GM23338 (cell line): ENCODE data around the gene IZUMO3. TPM values are rescaled to one million over a fixed set of nuclear protein-coding genes. Genes with fewer than 3 reads are reported as not detected.

Experiments
- ATAC-seq: fragments of 200-7000 bp; cut with Tn5 transposase; 3 replicates; pipeline ENCODE4 v1.9.1; 2020
- DNase-seq: peaks from one replicate; pipeline ENCODE4 v3.0.0-alpha.2; 2015; ENCODE audit warnings: low spot score
- H2AFZ ChIP-seq: fragments of 200-600 bp; sonication (generic); 2 replicates; pipeline ENCODE4 v1.8.0; 2016; ENCODE audit warnings: antibody characterized with exemption, mild to moderate bottlenecking, moderate library complexity
- H3F3A ChIP-seq: fragments of 200-600 bp; sonication (generic); replicated peaks from 2 replicates; pipeline ENCODE4 v1.8.0; 2017; ENCODE audit warnings: antibody characterized with exemption, mixed run types, low read depth
- H3K27ac ChIP-seq: fragments of 200-600 bp; sonication (generic); 2 replicates; pipeline ENCODE4 v1.6.1; 2016; ENCODE audit warnings: low read depth
- H3K27me3 ChIP-seq: fragments of 200-600 bp; sonication (generic); 2 replicates; pipeline ENCODE4 v1.8.0; 2016; ENCODE audit warnings: mild to moderate bottlenecking, mixed run types, moderate library complexity; ENCODE audit not compliant: insufficient read depth
- H3K36me3 ChIP-seq: fragments of 200-600 bp; sonication (generic); 2 replicates; pipeline ENCODE4 v1.8.0; 2016; ENCODE audit warnings: mild to moderate bottlenecking; ENCODE audit not compliant: insufficient read depth
- H3K4me1 ChIP-seq: fragments of 200-600 bp; sonication (generic); 2 replicates; pipeline ENCODE4 v1.8.0; 2016; ENCODE audit warnings: mild to moderate bottlenecking, moderate library complexity; ENCODE audit not compliant: insufficient read depth
- H3K4me2 ChIP-seq: fragments of 200-600 bp; sonication (generic); 2 replicates; pipeline ENCODE4 v1.7.1; 2017; ENCODE audit warnings: mixed run types
- H3K4me3 ChIP-seq: fragments of 200-600 bp; sonication (generic); 2 replicates; pipeline ENCODE4 v1.6.1; 2016; ENCODE audit warnings: mixed run types
- H3K79me2 ChIP-seq: fragments of 200-600 bp; sonication (generic); replicated peaks from 2 replicates; pipeline ENCODE4 v1.8.0; 2017; ENCODE audit warnings: mild to moderate bottlenecking; ENCODE audit not compliant: insufficient read depth
- H3K9me2 ChIP-seq: fragments of 200-600 bp; sonication (generic); 2 replicates; pipeline ENCODE4 v1.8.0; 2017; ENCODE audit not compliant: insufficient read depth
- H4K20me1 ChIP-seq: fragments of 200-600 bp; sonication (generic); replicated peaks from 2 replicates; pipeline ENCODE4 v1.8.0; 2017; ENCODE audit warnings: mild to moderate bottlenecking; ENCODE audit not compliant: insufficient read depth
- H3K27ac Mint-ChIP-seq: 2 replicates; pipeline ENCODE4 v1.8.0; 2020; ENCODE audit warnings: inconsistent platforms, mild to moderate bottlenecking, moderate library complexity, mixed read lengths
- H3K27me3 Mint-ChIP-seq: 3 replicates; pipeline ENCODE4 v1.8.0; 2022; ENCODE audit warnings: low read depth, mild to moderate bottlenecking, moderate library complexity, mixed read lengths, inconsistent platforms; ENCODE audit not compliant: insufficient read depth, poor library complexity
- H3K36me3 Mint-ChIP-seq: 3 replicates; pipeline ENCODE4 v1.8.0; 2021; ENCODE audit warnings: low read depth, mild to moderate bottlenecking, inconsistent platforms, moderate library complexity, mixed read lengths
- H3K4me1 Mint-ChIP-seq: 3 replicates; pipeline ENCODE4 v1.8.0; 2020; ENCODE audit warnings: mild to moderate bottlenecking, inconsistent platforms, mixed read lengths
- H3K4me3 Mint-ChIP-seq: 3 replicates; pipeline ENCODE4 v1.8.0; 2021; ENCODE audit warnings: moderate library complexity, mild to moderate bottlenecking, inconsistent platforms, mixed read lengths
- H3K9me3 Mint-ChIP-seq: 3 replicates; pipeline ENCODE4 v1.8.0; 2020; ENCODE audit warnings: moderate library complexity, mild to moderate bottlenecking, inconsistent platforms, mixed read lengths
- CREB1 ChIP-seq: fragments of 250-450 bp; sonication (Bioruptor Pico); IDR thresholded peaks from 2 replicates; pipeline ENCODE4 v1.5.0; 2020; ENCODE audit warnings: low read depth, mild to moderate bottlenecking, moderate library complexity
- ETS1 ChIP-seq: IDR thresholded peaks from 2 replicates; pipeline ENCODE4 v1.6.1; 2016; ENCODE audit warnings: antibody characterized with exemption
- EZH2 ChIP-seq: fragments of 200-600 bp; sonication (generic); IDR thresholded peaks from one replicate; pipeline ENCODE4 v1.8.0; 2017; ENCODE audit warnings: antibody characterized with exemption, mild to moderate bottlenecking, low read depth; ENCODE audit not compliant: unreplicated experiment
- EZH2phosphoT487 ChIP-seq: fragments of 200-600 bp; sonication (generic); IDR thresholded peaks from one replicate; pipeline ENCODE4 v1.8.1; 2018; ENCODE audit warnings: antibody characterized with exemption; ENCODE audit not compliant: unreplicated experiment
- JUNB ChIP-seq: IDR thresholded peaks from one replicate; pipeline ENCODE4 v1.6.1; 2016; ENCODE audit warnings: antibody characterized with exemption; ENCODE audit not compliant: unreplicated experiment
- NANOG ChIP-seq: IDR thresholded peaks from 2 replicates; pipeline ENCODE4 v1.6.1; 2016; ENCODE audit warnings: antibody characterized with exemption, borderline replicate concordance
- POLR2AphosphoS5 ChIP-seq: IDR thresholded peaks from 2 replicates; pipeline ENCODE4 v1.6.1; 2016; ENCODE audit warnings: antibody characterized with exemption, low read depth
- ZNF331 ChIP-seq: fragments of 250-450 bp; sonication (Bioruptor Pico); IDR thresholded peaks from 2 replicates; pipeline ENCODE4 v1.5.0; 2020; ENCODE audit warnings: low read depth, mild to moderate bottlenecking, moderate library complexity
- polyA plus RNA-seq: library from polyadenylated mRNA; unstranded; fragments of >200 nt; fragmentation: Nextera tagmentation; extraction: Ambion mirVana; gene quantifications from 2 replicates; pipeline ENCODE4 v1.2.1, GENCODE V29; 2016
- total RNA-seq: library from RNA; depleted of rRNA; stranded (reverse); fragments of >200 nt; shearing (Covaris generic); gene quantifications from 2 replicates; pipeline ENCODE4 v1.2.3, GENCODE V29; 2014
- TF ChIP-seq, protein P1 (sequence below): fragments of 250-450 bp; sonication (Bioruptor Pico); IDR thresholded peaks from 2 replicates; pipeline ENCODE4 v1.5.0; 2020; ENCODE audit warnings: mild to moderate bottlenecking, moderate library complexity

IZUMO3 gene
- total and polyA plus RNA-seq, 2 experiments from 2014 or later = not detected

GRCh38 chr9:24582146-24583126 is 36.7 kb upstream of the IZUMO3 start:
- H4K20me1 ChIP-seq = no peaks in the 10 kb centered on the region
- TF ChIP-seq EZH2 (no peak), NANOG (no peak), CREB1 (CRISPR knock-in tag) (no peak), ETS1 (no peak), POLR2AphosphoS5 (no peak), ZNF331 (CRISPR knock-in tag) (no peak), JUNB (no peak), EZH2phosphoT487 (no peak)
- TF ChIP-seq, protein P1, sequence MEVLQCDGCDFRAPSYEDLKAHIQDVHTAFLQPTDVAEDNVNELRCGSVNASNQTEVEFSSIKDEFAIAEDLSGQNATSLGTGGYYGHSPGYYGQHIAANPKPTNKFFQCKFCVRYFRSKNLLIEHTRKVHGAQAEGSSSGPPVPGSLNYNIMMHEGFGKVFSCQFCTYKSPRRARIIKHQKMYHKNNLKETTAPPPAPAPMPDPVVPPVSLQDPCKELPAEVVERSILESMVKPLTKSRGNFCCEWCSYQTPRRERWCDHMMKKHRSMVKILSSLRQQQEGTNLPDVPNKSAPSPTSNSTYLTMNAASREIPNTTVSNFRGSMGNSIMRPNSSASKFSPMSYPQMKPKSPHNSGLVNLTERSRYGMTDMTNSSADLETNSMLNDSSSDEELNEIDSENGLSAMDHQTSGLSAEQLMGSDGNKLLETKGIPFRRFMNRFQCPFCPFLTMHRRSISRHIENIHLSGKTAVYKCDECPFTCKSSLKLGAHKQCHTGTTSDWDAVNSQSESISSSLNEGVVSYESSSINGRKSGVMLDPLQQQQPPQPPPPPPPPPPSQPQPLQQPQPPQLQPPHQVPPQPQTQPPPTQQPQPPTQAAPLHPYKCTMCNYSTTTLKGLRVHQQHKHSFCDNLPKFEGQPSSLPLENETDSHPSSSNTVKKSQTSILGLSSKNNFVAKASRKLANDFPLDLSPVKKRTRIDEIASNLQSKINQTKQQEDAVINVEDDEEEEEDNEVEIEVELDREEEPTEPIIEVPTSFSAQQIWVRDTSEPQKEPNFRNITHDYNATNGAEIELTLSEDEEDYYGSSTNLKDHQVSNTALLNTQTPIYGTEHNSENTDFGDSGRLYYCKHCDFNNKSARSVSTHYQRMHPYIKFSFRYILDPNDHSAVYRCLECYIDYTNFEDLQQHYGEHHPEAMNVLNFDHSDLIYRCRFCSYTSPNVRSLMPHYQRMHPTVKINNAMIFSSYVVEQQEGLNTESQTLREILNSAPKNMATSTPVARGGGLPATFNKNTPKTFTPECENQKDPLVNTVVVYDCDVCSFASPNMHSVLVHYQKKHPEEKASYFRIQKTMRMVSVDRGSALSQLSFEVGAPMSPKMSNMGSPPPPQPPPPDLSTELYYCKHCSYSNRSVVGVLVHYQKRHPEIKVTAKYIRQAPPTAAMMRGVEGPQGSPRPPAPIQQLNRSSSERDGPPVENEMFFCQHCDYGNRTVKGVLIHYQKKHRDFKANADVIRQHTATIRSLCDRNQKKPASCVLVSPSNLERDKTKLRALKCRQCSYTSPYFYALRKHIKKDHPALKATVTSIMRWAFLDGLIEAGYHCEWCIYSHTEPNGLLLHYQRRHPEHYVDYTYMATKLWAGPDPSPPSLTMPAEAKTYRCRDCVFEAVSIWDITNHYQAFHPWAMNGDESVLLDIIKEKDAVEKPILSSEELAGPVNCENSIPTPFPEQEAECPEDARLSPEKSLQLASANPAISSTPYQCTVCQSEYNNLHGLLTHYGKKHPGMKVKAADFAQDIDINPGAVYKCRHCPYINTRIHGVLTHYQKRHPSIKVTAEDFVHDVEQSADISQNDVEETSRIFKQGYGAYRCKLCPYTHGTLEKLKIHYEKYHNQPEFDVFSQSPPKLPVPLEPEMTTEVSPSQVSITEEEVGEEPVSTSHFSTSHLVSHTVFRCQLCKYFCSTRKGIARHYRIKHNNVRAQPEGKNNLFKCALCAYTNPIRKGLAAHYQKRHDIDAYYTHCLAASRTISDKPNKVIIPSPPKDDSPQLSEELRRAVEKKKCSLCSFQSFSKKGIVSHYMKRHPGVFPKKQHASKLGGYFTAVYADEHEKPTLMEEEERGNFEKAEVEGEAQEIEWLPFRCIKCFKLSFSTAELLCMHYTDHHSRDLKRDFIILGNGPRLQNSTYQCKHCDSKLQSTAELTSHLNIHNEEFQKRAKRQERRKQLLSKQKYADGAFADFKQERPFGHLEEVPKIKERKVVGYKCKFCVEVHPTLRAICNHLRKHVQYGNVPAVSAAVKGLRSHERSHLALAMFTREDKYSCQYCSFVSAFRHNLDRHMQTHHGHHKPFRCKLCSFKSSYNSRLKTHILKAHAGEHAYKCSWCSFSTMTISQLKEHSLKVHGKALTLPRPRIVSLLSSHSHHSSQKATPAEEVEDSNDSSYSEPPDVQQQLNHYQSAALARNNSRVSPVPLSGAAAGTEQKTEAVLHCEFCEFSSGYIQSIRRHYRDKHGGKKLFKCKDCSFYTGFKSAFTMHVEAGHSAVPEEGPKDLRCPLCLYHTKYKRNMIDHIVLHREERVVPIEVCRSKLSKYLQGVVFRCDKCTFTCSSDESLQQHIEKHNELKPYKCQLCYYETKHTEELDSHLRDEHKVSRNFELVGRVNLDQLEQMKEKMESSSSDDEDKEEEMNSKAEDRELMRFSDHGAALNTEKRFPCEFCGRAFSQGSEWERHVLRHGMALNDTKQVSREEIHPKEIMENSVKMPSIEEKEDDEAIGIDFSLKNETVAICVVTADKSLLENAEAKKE (CRISPR knock-in tag) = no peak

More at GRCh38 chr9:24582146-24583126, 36.7 kb upstream of the IZUMO3 start:
- ATAC-seq (no peak), DNase-seq (no peak)
- Histone ChIP-seq H3K36me3 (no peaks in the 10 kb centered on the region), H3K79me2 (no peaks in the 10 kb centered on the region), H3K4me3 (no peak overlapping the region), H3K9me2 (no peaks in the 10 kb centered on the region), H3K27ac (no peak overlapping the region), H3K4me2 (no peak overlapping the region), H3F3A (no peaks in the 10 kb centered on the region), H3K4me1 (peaks cover 8% of the 10 kb centered on the region; the same call in 1 of the 2 replicates), H2AFZ (peak overlapping the region; percentile 75; the same call in 1 of the 2 replicates), H3K27me3 (no peaks in the 10 kb centered on the region)
- no peak overlapping the region for H3K27ac Mint-ChIP-seq
- peaks cover 12% of the 10 kb centered on the region for H3K4me1 Mint-ChIP-seq
- no peak overlapping the region for H3K4me3 Mint-ChIP-seq
- H3K9me3 Mint-ChIP-seq = peaks cover 20% of the 10 kb centered on the region
- peaks cover 26% of the 10 kb centered on the region; the same call in 2 of the 3 replicates for H3K36me3 Mint-ChIP-seq
- H3K27me3 Mint-ChIP-seq = no peaks in the 10 kb centered on the region
